IMR-90 (cell line): ENCODE measurements around the gene ZBED4.

Experiments used
- BHLHE40 ChIP-seq: fragments of 150-350 bp; IDR thresholded peaks from 2 replicates; pipeline ENCODE4 v1.6.1; 2016; ENCODE audit warnings: mild to moderate bottlenecking, low read depth, low read length
- CEBPB ChIP-seq: IDR thresholded peaks from 2 replicates; pipeline ENCODE4 v1.6.1; 2012; ENCODE audit warnings: low read depth, low read length, improper control_type of control experiment
- FOS ChIP-seq: fragments of 150-350 bp; IDR thresholded peaks from 2 replicates; pipeline ENCODE4 v1.6.1; 2016; ENCODE audit warnings: low read depth, low read length
- MXI1 ChIP-seq: IDR thresholded peaks from 2 replicates; pipeline ENCODE4 v1.6.1; 2012; ENCODE audit warnings: low read depth, mild to moderate bottlenecking, low read length, moderate library complexity, borderline replicate concordance
- NFE2L2 ChIP-seq: fragments of 150-350 bp; IDR thresholded peaks from 2 replicates; pipeline ENCODE4 v1.6.1; 2016; ENCODE audit warnings: low read depth, mild to moderate bottlenecking, low read length
- POLR2A ChIP-seq: IDR thresholded peaks from 2 replicates; pipeline ENCODE4 v1.6.1; 2012; ENCODE audit warnings: mild to moderate bottlenecking, low read depth, low read length
- RAD21 ChIP-seq: IDR thresholded peaks from 2 replicates; pipeline ENCODE4 v1.6.1; 2012; ENCODE audit warnings: low read length, improper control_type of control experiment
- RCOR1 ChIP-seq: IDR thresholded peaks from 2 replicates; pipeline ENCODE4 v1.6.1; 2012; ENCODE audit warnings: mild to moderate bottlenecking, low read length, improper control_type of control experiment; ENCODE audit not compliant: insufficient replicate concordance
- RFX5 ChIP-seq: IDR thresholded peaks from 2 replicates; pipeline ENCODE4 v1.8.0; 2012; ENCODE audit warnings: low read depth, mild to moderate bottlenecking, low read length, moderate library complexity
- SMC3 ChIP-seq: fragments of 150-350 bp; IDR thresholded peaks from 2 replicates; pipeline ENCODE4 v1.6.1; 2016; ENCODE audit warnings: low read depth, mild to moderate bottlenecking, antibody characterized with exemption, low read length, moderate library complexity
- TF ChIP-seq, protein P1 (sequence below): conservative IDR thresholded peaks from 2 replicates; pipeline ENCODE4 v1.5.1; 2012; ENCODE audit warnings: mild to moderate bottlenecking, low read depth, low read length, improper control_type of control experiment
- TF ChIP-seq, protein P2 (sequence below): fragments of 150-350 bp; IDR thresholded peaks from 2 replicates; pipeline ENCODE4 v1.6.1; 2016; ENCODE audit warnings: low read depth, mild to moderate bottlenecking, low read length, moderate library complexity, borderline replicate concordance
- TF ChIP-seq, protein P3 (sequence below): fragments of 150-350 bp; IDR thresholded peaks from 2 replicates; pipeline ENCODE4 v1.6.1; 2017; ENCODE audit warnings: mild to moderate bottlenecking, antibody characterized with exemption, low read length, low read depth

DNA sequence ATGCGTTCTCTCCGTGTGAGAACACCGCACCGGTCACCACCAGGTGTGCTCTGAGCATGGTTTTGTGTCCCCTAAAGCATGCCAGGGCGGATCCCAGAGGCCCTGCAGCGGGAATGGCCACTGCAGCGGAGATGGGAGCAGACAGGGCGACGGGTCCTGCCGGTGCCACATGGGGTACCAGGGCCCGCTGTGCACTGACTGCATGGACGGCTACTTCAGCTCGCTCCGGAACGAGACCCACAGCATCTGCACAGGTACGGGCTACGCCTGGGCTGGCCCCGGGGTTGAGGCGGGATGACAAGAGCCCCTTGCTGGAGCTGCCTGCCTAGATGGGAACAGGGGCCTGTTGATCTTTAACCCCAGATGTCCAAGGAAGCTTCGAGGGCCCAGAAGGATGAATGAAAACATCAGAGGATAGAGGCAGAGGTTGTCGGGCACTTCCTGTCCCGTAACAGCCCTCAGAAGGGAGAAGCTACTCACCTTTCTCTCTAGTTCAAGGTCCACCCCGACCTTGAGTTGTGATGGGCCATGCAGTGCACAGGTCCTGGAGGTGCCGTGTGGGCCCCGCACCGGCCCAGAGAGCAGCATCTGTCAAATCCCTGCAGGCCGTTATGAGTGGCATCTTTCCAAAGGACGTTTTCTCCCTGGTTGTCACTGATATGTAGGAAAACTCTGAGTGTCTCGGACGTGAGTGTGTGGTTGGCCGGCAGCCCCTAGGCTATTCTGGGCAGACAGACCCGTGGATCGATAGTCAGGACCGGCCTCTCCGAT, 68.0 kb downstream of the ZBED4 start:
- TF ChIP-seq, protein P1, sequence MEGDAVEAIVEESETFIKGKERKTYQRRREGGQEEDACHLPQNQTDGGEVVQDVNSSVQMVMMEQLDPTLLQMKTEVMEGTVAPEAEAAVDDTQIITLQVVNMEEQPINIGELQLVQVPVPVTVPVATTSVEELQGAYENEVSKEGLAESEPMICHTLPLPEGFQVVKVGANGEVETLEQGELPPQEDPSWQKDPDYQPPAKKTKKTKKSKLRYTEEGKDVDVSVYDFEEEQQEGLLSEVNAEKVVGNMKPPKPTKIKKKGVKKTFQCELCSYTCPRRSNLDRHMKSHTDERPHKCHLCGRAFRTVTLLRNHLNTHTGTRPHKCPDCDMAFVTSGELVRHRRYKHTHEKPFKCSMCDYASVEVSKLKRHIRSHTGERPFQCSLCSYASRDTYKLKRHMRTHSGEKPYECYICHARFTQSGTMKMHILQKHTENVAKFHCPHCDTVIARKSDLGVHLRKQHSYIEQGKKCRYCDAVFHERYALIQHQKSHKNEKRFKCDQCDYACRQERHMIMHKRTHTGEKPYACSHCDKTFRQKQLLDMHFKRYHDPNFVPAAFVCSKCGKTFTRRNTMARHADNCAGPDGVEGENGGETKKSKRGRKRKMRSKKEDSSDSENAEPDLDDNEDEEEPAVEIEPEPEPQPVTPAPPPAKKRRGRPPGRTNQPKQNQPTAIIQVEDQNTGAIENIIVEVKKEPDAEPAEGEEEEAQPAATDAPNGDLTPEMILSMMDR: no peak
- no peak for TF ChIP-seq POLR2A
- TF ChIP-seq RCOR1: no peak
- TF ChIP-seq BHLHE40: no peak
- no peak for TF ChIP-seq RAD21
- no peak for TF ChIP-seq MXI1
- TF ChIP-seq, protein P2, sequence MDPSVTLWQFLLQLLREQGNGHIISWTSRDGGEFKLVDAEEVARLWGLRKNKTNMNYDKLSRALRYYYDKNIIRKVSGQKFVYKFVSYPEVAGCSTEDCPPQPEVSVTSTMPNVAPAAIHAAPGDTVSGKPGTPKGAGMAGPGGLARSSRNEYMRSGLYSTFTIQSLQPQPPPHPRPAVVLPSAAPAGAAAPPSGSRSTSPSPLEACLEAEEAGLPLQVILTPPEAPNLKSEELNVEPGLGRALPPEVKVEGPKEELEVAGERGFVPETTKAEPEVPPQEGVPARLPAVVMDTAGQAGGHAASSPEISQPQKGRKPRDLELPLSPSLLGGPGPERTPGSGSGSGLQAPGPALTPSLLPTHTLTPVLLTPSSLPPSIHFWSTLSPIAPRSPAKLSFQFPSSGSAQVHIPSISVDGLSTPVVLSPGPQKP: no peak
- TF ChIP-seq, protein P3, sequence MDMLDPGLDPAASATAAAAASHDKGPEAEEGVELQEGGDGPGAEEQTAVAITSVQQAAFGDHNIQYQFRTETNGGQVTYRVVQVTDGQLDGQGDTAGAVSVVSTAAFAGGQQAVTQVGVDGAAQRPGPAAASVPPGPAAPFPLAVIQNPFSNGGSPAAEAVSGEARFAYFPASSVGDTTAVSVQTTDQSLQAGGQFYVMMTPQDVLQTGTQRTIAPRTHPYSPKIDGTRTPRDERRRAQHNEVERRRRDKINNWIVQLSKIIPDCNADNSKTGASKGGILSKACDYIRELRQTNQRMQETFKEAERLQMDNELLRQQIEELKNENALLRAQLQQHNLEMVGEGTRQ: no peak
- TF ChIP-seq FOS: no peak
- no peak for TF ChIP-seq SMC3
- no peak for TF ChIP-seq CEBPB
- TF ChIP-seq NFE2L2: no peak
- TF ChIP-seq RFX5: no peak
